ENCODE results near the gene MELTF.
A peak's percentile ranks its signal among the peaks of the same experiment; 100 is the strongest.

Gene MELTF

GRCh38 chr3:197010556-197011351 is 18.9 kb downstream of the MELTF start:
- no peak for DNase-seq (ENCODE audit: low read depth in 1 of 2, low spot score in 1 of 2)

- no peak for DNase-seq (ENCODE audit: low read depth in 1 of 2, low spot score in 1 of 2)
Observed at GRCh38 chr3:197009532-197010019, 20.0 kb downstream of the MELTF start.

DNA sequence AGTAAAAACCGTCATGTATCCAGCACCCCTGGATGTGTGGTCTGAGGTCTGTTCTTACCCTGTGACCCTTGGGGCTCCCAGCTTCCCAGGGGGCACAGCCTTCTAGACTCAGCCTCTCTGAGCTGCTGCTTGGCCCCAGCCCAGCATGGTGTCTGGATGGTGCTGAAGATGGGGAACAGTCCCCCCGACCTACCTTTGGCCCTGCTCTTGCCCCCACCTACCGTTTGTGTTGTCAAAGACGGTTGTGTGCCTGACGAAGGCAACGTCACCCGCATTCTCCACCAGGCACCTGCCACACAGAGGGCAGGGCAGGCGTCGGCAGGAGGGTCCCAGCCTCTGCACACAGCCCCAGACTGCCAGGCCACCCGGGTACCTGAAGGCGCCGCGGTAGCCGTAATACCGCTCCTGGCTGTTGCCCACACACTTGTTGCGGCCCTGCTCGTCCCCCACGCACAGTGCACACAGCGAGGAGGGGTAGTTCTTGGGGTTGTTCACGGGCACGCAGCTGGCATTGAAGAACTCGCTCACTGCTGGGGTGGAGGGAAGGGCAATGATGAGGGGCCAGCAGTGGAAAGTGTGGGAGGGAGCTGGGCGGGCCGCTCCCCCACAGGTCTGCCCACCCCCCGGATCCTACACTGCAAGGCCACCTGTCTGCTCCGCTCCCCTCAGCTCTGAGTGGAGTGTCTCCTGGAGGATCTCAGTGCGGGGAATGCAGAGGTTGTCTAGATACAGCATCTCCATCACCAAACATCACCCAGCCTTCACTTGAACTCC is 21.0 kb downstream of the MELTF start:
- DNase-seq (ENCODE audit: low read depth in 1 of 2, low spot score in 1 of 2): no peak

- DNase-seq (ENCODE audit: low read depth in 1 of 2, low spot score in 1 of 2): no peak
Observed at GRCh38 chr3:197007953-197008352, 21.7 kb downstream of the MELTF start.

DNA sequence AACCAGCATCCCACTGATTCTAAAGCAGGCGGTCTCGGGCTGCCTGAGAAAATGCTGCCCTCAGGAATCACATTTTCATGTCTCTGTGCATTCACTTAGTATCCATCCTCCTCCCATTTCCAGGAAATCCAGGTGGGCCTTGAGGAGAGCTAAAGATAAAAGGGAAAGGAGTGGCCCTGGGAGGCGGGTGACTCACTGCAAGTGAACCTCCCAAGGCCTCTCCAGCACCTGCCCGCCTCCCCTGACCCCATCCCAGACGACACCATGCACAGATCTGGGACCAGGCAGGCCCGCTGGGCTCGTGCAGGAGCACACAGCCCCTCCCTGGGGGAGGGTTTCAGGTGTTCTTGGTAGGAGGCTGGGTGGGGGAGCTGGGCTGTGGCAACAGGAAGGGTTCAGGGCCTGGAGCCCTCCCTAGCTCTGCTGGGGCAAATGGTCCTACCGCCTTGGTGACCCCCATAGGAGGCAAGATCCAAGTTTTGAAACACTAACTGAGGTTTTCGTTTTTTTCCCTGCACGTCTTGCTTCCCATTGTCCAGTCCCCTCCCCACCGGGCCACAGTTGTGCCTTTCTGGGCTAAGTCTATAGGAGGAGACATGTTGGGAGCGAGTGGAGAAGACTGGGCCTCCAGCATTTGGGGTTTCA is 22.2 kb downstream of the MELTF start:
- DNase-seq (ENCODE audit: low read depth in 1 of 2, low spot score in 1 of 2): no peak

DNA sequence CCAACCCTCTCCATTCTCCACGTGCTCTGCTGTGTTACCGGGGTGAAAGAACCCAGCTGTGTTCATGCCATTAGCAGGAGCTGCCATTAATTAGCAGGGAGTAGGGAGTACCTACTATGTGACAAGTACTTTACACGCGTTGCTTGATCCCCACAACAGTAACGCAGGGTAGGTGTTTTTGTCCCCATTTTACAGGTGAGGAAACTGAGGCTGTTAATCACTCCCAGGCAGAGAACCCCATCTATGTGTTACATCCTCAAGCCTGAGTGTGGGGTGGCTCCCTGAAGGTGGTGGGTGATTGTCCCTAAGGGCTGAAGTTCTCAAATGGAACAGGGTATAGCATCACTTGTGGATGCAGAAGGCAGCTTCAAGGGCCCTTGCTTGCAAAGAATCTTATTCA is 22.8 kb downstream of the MELTF start:
- DNase-seq (ENCODE audit: low read depth in 1 of 2, low spot score in 1 of 2): no peak

- no peak for DNase-seq (ENCODE audit: low read depth in 1 of 2, low spot score in 1 of 2)
Observed at GRCh38 chr3:197006446-197006845, 23.2 kb downstream of the MELTF start.

- DNase-seq (ENCODE audit: low read depth in 1 of 2, low spot score in 1 of 2): no peak
Observed at GRCh38 chr3:197003461-197004385, 25.9 kb downstream of the MELTF start.

- DNase-seq (ENCODE audit: low read depth in 1 of 2, low spot score in 1 of 2): peak; percentile 63 to 70
Observed at GRCh38 chr3:197002701-197003454, 26.7 kb downstream of the MELTF start.

DNA sequence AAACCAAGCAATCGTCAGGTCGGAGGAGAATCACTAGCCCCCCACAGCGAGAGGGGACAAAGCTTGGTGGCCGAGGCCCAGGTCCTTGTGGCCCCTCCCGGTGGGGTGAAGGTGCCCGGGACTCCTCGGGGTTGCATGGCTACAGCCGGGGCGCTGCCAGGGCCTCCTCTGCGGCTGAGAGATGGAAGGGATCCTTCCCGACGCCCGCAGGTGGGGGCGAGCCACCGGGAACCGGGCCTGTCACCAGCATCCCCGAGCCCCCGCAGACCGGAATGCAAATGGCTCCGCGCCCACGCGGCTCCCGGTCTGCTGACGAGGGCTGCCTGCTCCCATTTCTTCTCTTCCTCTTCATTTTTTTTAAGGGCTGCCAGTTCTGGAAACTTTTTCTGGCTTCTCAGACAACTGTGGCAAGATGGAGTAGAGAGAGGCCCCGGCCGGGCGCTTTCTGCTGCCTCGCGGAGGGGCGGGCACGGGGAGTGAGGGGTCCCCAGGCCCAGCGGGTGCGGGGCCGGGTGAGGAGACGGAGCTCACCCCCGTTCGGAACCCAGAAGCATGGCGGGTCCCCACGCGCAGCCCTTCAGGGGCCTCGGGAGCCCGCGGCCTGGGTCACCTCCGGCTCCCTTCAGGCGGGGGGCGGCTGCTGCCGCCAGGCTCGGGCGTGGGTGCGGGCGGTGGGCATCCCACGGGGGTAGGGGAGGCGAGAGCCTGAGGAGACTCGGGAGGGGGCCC is 27.5 kb downstream of the MELTF start:
- no peak for DNase-seq (ENCODE audit: low read depth in 1 of 2, low spot score in 1 of 2)

DNA sequence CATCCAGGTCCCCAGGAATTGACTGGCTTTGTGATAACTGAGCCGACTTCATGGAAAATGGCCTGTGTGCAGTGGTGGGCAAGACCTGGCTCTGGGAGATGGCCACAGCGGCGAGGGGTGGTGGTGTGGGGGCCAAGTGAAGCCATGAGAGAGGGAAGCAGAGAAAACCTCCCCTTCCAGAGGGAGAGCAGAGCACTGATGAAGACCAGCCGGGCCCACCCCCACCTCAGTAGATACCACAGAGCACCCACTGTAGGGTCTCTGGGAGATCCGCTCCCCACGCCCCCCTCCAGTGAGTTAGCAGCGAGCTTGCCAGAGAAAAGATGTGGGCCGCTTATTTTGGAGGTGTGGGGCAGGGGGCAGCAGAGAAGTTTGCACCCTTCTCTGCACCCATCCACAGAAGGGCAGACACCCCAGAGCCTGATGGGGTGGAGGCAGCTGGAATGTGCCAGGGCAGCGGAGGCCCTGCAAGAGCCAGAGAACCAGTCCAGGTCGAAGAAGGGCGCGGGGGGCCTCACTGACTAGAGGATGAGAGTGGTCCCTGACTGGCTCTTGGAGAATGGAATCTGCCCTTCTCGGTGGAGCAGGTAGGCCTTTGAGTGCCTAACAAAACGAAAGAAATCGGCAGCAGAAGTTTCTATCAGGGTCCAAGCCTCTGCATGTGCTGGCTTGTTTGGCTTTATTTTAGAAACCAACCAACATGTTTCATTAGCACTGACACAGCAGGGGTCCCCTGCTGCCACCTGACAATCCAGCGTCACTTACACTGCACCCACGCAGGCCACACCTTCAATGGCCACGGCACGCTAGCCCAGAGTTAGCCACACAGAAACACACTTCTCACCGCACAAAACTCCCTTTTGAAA is 28.3 kb downstream of the MELTF start:
- DNase-seq (ENCODE audit: low read depth in 1 of 2, low spot score in 1 of 2): no peak

- no peak for DNase-seq (ENCODE audit: low read depth in 1 of 2, low spot score in 1 of 2)
Observed at GRCh38 chr3:197000211-197000610, 29.4 kb downstream of the MELTF start.

- no peak for DNase-seq (ENCODE audit: low read depth in 1 of 2, low spot score in 1 of 2)
Observed at GRCh38 chr3:196998966-196999760, 30.5 kb downstream of the MELTF start.

GRCh38 chr3:196997311-196997710 is 32.3 kb downstream of the MELTF start:
- DNase-seq (ENCODE audit: low read depth in 1 of 2, low spot score in 1 of 2): no peak

DNA sequence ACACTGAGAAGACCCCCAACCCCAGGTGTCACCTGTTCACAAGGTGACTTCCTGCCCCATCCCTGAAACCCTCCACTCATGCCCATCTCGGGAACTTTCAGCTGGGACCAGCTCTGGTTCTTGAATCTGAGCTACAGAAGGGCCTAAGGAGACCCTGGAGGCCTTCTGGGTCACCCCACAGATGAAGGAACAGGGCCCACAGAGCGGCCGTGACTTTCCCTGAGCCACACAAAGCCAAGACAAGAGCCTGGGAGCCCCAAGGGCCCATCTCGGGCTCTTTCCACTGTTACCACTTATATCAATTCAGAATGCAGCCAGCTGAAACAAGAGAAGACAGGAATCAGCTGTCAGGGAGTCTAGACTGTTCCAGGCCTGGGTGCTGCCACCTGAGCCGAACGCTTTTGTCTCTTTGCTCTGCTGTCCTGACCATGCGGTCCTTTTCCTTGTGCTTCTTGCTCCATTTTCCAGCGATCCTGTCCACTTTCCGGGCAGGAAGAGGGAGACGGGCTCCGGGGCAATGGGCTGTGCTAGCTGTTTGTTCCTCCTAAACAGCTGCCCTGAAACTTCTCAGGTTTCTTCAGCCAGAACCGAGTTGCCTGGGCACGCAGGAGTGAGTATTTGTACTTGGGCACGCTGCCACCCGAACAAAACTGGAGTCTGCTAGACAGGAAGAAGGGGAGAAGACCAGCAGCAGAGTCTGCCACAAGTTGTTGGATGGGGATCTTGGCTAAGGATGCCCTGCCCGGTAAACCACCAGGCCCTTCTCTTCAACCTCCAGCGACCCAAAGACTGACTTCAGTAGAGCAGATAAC is 33.0 kb downstream of the MELTF start:
- no peak for DNase-seq (ENCODE audit: low read depth in 1 of 2, low spot score in 1 of 2)

DNA sequence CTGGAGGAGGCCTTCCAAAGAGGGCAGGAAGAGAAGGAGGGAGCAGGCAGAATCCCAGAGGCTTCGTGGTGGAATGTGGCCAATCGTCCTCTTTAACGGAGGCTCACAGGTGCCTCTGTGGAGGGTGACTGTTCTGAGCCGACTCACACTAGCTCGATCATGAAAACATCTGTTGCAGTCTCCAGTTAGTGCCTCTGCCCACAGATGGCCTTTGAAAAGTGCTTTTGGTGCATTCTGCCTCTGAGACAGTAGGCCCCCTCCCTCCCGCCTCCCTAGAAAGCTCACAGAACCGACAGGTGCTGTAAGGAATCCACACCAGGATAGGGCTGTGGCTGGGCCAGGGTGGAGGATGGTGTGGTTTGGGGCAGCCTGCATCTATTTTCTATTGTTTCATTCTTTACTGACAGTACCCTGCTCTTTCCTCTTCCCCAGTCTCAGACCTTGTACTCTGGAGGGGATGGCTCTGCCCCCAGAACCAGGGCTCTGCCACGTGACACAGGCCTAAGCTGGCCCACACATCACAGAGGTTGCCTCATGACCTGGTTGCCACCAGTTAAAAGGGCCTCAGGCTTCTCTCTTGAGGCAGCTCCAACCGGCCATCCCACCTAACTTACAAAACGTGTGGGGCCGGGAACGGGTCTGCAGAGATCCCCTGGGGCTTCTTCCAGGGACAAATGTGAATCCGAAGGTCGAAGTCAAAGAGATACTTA is 33.8 kb downstream of the MELTF start:
- no peak for DNase-seq (ENCODE audit: low read depth in 1 of 2, low spot score in 1 of 2)
